ENCODE results near the gene MYOM3. TPM values are rescaled to one million over a fixed set of nuclear protein-coding genes. Genes with fewer than 3 reads are reported as not detected.

The MYOM3 gene
- total and polyA plus RNA-seq, 2 of the 13 experiments (the other 11 are each of a cell fraction or from before 2014, with no cell fraction given) = 5.8 to 15.3 TPM

GRCh38 chr1:24022581-24023361 is 89.2 kb downstream of the MYOM3 start (continued):
- TF ChIP-seq ZNF512B (CRISPR knock-in tag; IDR thresholded peaks at IDR 0.05; ENCODE audit: borderline replicate concordance) (no peak), PLSCR1 (CRISPR knock-in tag; IDR thresholded peaks at IDR 0.05; ENCODE audit: borderline replicate concordance) (no peak), U2AF1 (optimal IDR thresholded peaks at IDR 0.05; ENCODE audit: low read depth, low read length) (no peak), ZNF20 (CRISPR knock-in tag; IDR thresholded peaks at IDR 0.05) (no peak), NCOA5 (CRISPR knock-in tag; IDR thresholded peaks at IDR 0.05) (no peak), ZNF121 (CRISPR knock-in tag; IDR thresholded peaks at IDR 0.05) (no peak), SNAPC5 (CRISPR knock-in tag; IDR thresholded peaks at IDR 0.05; ENCODE audit: borderline replicate concordance) (no peak), ETV5 (CRISPR knock-in tag; IDR thresholded peaks at IDR 0.05; ENCODE audit: borderline replicate concordance) (no peak), ZFY (CRISPR knock-in tag; IDR thresholded peaks at IDR 0.05) (no peak; the same call in none of the 2 replicates), ZHX1 (CRISPR knock-in tag; IDR thresholded peaks at IDR 0.05; ENCODE audit: low read depth) (no peak), ZNF841 (CRISPR knock-in tag; IDR thresholded peaks at IDR 0.05; ENCODE audit: borderline replicate concordance) (no peak), ZNF510 (CRISPR knock-in tag; IDR thresholded peaks at IDR 0.05; ENCODE audit: low read depth) (no peak), ZNF143 (CRISPR knock-in tag; IDR thresholded peaks at IDR 0.05) (no peak), ZNF513 (CRISPR knock-in tag; conservative IDR thresholded peaks at IDR 0.05) (no peak), ZNF331 (CRISPR knock-in tag; IDR thresholded peaks at IDR 0.05) (no peak), ZNF761 (CRISPR knock-in tag; conservative IDR thresholded peaks at IDR 0.05) (no peak), RFXANK (CRISPR knock-in tag; IDR thresholded peaks at IDR 0.05) (peak; percentile 28; the same call in 1 of the 2 replicates), FOXM1 (CRISPR knock-in tag; IDR thresholded peaks at IDR 0.05) (no peak), IKZF1 (IDR thresholded peaks at IDR 0.05) (no peak), SOX13 (IDR thresholded peaks at IDR 0.05) (no peak), SOX13 (CRISPR knock-in tag; conservative IDR thresholded peaks at IDR 0.05 in 1 of 2, IDR thresholded peaks at IDR 0.05 in 1 of 2) (no peak; a peak in 1 of 4 replicates), ZNF839 (CRISPR knock-in tag; IDR thresholded peaks at IDR 0.05; ENCODE audit: borderline replicate concordance) (no peak), ZNF383 (CRISPR knock-in tag; IDR thresholded peaks at IDR 0.05; ENCODE audit: borderline replicate concordance) (no peak)

Measured in HepG2 (cell line).